Effector memory CD4-positive, alpha-beta T cell (primary cell): ENCODE results near the gene LAMA1.

ENCODE experiments used
- DNase-seq, 3 donors: peaks; one replicate each; pipeline ENCODE4 v3.0.0-alpha.2; 2020
- H3K27ac ChIP-seq: 2 replicates; pipeline ENCODE4 v1.7.0; 2013; ENCODE audit warnings: mild to moderate bottlenecking, low read length, moderate library complexity; ENCODE audit not compliant: insufficient read depth, poor library complexity, severe bottlenecking
- H3K27me3 ChIP-seq: replicated peaks from 2 replicates; pipeline ENCODE4 v1.7.0; 2013; ENCODE audit warnings: mild to moderate bottlenecking, low read length; ENCODE audit not compliant: insufficient read depth, control insufficient read depth, poor library complexity, severe bottlenecking
- H3K36me3 ChIP-seq: 2 replicates; pipeline ENCODE4 v1.7.0; 2013; ENCODE audit warnings: mild to moderate bottlenecking, low read length, moderate library complexity; ENCODE audit not compliant: control insufficient read depth, insufficient read depth
- H3K4me1 ChIP-seq: 2 replicates; pipeline ENCODE4 v1.7.0; 2013; ENCODE audit warnings: low read length, mild to moderate bottlenecking; ENCODE audit not compliant: control insufficient read depth, insufficient read depth, poor library complexity, severe bottlenecking
- H3K4me3 ChIP-seq: 2 replicates; pipeline ENCODE4 v1.7.0; 2013; ENCODE audit warnings: low read length, low read depth, mild to moderate bottlenecking; ENCODE audit not compliant: insufficient read depth, poor library complexity, severe bottlenecking
- H3K9me3 ChIP-seq: 2 replicates; pipeline ENCODE4 v1.7.0; 2013; ENCODE audit warnings: mild to moderate bottlenecking, low read length, moderate library complexity; ENCODE audit not compliant: control insufficient read depth

Gene LAMA1

DNA sequence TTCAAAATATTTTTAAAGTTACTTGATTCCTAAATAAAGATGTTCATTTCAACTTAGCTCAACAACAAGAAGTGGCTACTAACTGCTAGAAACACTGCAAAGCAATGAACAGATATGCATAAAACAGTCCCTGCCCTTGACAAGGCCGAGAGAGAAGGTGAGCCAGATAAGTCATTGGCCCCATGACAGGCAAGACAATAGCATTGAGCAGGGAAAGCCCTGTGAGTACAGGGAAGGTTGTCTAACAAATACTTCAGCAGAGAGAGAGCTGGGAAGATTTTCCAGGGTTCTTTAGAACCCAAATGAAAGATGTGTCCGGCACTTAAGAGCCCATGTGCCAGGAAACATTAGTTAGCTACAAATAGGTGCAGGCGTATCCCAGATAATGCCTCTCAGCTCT, 4.7 kb downstream of the LAMA1 start:
- Histone ChIP-seq H3K4me1 (no peaks in the 10 kb centered on the region), H3K36me3 (no peaks in the 10 kb centered on the region), H3K27ac (no peak overlapping the region), H3K27me3 (peaks cover 3% of the 10 kb centered on the region), H3K4me3 (no peak overlapping the region), H3K9me3 (no peaks in the 10 kb centered on the region)
- DNase-seq: no peak

DNA sequence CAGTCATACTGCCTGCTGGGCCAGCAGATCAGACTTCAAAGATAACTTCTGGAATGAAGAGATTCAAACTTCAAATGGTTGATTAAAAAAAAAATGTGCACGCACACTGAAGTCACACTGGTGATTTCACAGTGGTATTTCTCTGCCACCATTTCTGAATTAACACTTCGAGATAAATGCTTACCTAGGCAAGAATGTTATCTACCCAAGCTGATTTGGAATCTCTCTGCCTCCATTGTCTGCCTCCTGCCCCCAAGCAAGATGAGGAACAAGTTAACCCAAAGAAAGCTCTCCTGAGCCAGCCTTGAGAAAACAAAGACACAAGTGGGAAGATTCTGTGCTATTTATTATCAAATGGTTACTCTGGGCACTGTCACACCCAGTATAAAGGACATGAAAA, 6.5 kb downstream of the LAMA1 start:
- DNase-seq: no peak
- no peaks in the 10 kb centered on the region for H3K9me3 ChIP-seq

DNA sequence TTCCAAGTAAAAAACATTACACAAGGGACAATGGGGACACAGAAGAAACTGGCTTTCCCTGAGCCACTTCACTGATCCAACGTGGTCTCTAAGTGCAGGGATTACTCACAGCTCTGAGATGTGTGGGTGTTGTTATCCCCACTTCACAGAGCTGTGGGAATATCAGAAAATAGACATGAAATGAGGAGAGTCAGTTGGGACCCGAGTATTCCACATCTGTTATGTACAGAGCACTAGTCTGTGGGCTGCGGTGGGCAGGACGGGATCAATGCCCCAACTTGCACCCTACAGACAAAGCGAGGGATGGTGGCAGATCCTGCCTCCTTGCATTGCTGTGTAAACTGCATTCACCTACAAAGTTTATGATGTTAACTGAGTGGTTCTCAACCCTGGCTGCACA, 11.7 kb downstream of the LAMA1 start:
- Histone ChIP-seq H3K9me3 (no peaks in the 10 kb centered on the region), H3K27ac (no peak overlapping the region), H3K27me3 (no peaks in the 10 kb centered on the region), H3K4me3 (no peak overlapping the region), H3K4me1 (no peaks in the 10 kb centered on the region), H3K36me3 (no peaks in the 10 kb centered on the region)
- no peak for DNase-seq

More for the DNA sequence above, 6.5 kb downstream of the LAMA1 start:
- no peak overlapping the region for H3K27ac ChIP-seq
- H3K36me3 ChIP-seq: no peaks in the 10 kb centered on the region
- no peaks in the 10 kb centered on the region for H3K4me1 ChIP-seq
- H3K27me3 ChIP-seq: no peaks in the 10 kb centered on the region
- no peak overlapping the region for H3K4me3 ChIP-seq

DNA sequence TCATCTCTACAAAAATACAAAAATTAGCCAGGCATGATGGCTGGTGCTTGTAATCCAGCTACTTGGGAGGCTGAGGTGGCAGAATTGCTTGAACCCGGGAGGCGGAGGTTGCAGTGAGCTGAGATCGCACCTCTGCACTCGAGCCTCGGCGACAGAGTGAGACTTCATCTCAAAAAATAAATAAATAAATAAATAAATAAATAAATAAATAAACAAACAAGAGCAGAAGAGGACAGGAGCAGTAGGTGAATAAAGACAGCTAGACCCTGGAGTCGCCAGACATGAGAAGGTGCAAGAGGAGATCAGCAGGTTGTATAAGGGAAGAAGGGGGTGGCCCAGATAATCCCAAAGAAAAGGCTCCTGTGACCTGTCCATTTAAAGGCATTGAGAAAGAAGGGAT, 12.3 kb downstream of the LAMA1 start:
- no peaks in the 10 kb centered on the region for H3K27me3 ChIP-seq
- no peak overlapping the region for H3K27ac ChIP-seq
- no peaks in the 10 kb centered on the region for H3K36me3 ChIP-seq
- H3K4me1 ChIP-seq: no peaks in the 10 kb centered on the region
- no peak for DNase-seq
- H3K9me3 ChIP-seq: no peaks in the 10 kb centered on the region
- no peak overlapping the region for H3K4me3 ChIP-seq

DNA sequence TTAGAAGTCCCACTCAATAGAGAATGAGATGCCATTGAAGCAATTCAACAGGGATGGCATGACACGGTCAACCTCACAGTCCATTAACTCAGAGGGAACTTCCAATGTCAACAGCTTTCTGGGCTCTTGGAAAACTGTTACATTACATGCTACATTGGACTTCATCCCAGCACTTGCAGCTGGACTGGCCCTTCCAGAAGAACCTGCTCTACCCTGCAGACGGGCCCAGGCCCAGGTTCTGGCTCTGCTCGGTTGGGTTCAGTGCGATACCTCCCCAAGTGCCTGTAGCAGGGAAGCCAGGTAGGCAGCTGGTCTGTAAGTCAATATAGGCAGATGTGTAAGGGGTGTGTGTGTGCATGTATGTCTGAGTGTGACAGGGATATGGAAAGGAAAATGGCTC, 12.9 kb downstream of the LAMA1 start:
- Histone ChIP-seq H3K4me1 (no peaks in the 10 kb centered on the region), H3K27ac (no peak overlapping the region), H3K4me3 (no peak overlapping the region), H3K9me3 (no peaks in the 10 kb centered on the region), H3K27me3 (no peaks in the 10 kb centered on the region), H3K36me3 (no peaks in the 10 kb centered on the region)
- no peak for DNase-seq

DNA sequence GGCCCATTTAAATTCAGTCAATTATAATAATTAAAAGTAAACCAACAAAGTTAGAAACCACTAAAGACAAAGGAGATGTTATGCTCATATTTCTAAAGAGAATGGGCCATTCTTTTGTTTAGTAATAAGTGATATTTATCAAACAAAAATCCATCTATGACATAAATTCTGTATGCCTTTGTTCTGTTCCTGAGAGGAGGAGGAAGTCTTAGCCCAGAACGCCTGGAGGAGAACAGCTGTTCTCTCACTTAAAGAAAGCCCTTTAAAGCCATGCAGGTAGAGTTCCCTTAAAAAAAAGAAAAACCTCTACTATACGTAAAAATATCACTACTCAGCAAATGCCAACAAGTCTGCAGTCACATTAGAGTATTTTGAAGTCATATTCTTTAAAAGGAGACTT, 15.5 kb downstream of the LAMA1 start:
- Histone ChIP-seq H3K27ac (no peak overlapping the region), H3K27me3 (no peaks in the 10 kb centered on the region), H3K4me1 (no peaks in the 10 kb centered on the region), H3K36me3 (no peaks in the 10 kb centered on the region), H3K9me3 (no peaks in the 10 kb centered on the region), H3K4me3 (no peak overlapping the region)
- DNase-seq: no peak

DNA sequence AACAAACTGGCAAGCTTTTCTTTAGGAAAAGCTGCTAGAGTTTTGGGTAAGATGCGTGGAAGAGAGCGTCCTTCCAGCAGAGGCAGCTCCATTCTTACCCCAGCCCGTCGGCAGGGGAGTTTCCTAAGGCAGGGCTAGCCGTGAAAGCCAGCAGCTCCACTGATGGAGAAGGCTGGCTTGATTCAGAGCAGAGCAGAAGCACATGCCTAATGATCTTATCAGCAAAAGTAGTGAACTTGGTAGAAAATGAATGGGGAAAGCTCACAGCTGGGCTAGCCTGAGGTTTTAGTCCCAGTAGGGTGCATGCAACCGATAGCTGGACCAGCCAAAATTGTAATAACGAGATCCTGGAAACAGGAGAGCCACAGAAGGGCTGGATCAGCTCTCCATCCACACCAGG, 20.8 kb downstream of the LAMA1 start:
- Histone ChIP-seq H3K4me1 (no peaks in the 10 kb centered on the region), H3K27me3 (no peaks in the 10 kb centered on the region), H3K36me3 (no peaks in the 10 kb centered on the region), H3K4me3 (no peak overlapping the region), H3K27ac (no peak overlapping the region), H3K9me3 (no peaks in the 10 kb centered on the region)
- DNase-seq: no peak

DNA sequence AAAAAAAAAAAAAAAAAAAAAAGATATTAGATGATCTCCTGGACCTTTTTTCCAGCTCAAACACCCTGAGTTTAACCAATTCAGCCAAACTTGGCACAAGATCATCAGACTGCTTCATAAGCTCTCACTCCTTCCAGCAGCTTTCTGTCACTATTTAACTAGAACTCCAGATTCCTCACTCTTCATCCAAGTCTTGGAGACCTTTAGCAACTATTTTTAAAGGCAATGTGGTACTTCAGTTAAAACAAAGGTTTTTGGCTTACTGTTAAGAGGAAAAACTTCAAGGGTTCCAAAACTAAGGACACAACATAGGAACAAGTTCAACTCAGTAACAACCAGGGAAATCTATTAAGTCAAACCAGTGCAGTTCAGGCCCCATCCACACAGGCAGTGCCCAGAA, 23.2 kb downstream of the LAMA1 start:
- H3K27ac ChIP-seq: no peak overlapping the region
- no peaks in the 10 kb centered on the region for H3K9me3 ChIP-seq
- no peaks in the 10 kb centered on the region for H3K27me3 ChIP-seq
- no peak for DNase-seq
- no peaks in the 10 kb centered on the region for H3K36me3 ChIP-seq
- H3K4me1 ChIP-seq: no peaks in the 10 kb centered on the region
- no peak overlapping the region for H3K4me3 ChIP-seq

DNA sequence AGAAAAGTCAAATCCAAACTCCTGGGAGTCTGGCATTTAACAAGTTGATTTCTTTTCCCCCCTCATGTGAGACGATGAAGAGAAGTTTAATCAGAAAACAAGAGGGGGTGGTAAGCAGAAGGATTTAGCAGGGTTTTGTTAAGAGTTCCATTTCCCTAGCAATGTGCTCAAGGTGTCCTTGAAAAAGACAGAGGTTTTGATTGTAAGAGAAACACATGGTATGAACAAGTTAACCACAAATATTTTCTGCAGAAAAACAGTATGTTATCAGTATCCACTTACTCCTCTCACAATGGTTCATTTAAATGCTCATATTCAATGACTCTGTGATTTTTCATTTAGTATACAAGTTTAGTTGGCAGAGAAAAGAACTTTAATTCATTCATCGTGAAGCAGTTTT, 26.8 kb downstream of the LAMA1 start:
- Histone ChIP-seq H3K4me3 (no peak overlapping the region), H3K36me3 (no peaks in the 10 kb centered on the region), H3K27ac (no peak overlapping the region), H3K9me3 (no peaks in the 10 kb centered on the region), H3K27me3 (no peaks in the 10 kb centered on the region), H3K4me1 (no peaks in the 10 kb centered on the region)
- DNase-seq: no peak

DNA sequence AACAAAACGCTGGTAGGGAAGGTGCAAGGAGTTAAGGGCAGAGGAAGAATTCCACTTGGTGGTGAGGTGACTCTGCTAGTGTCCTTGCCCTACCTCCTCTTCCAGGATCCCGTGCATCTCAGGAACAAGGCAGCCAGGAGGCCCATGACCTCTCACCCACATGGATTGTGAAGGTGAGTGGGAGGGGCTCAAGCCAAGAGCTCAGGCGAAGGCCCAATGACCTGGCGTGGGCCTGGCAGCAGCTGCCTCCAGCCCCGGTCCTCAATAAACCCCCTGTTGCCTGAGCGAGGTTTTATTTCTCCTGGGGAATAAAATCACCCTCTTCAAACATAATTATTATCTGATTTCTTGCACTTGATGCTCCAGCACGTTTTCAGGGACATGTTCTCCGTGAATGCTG, 28.2 kb downstream of the LAMA1 start:
- no peaks in the 10 kb centered on the region for H3K27me3 ChIP-seq
- no peaks in the 10 kb centered on the region for H3K36me3 ChIP-seq
- no peak for DNase-seq
- H3K9me3 ChIP-seq: no peaks in the 10 kb centered on the region
- no peak overlapping the region for H3K27ac ChIP-seq
- no peak overlapping the region for H3K4me3 ChIP-seq
- no peaks in the 10 kb centered on the region for H3K4me1 ChIP-seq
